SJCRH30 (cell line): ENCODE data around the gene GARNL3. TPM values are rescaled to one million over a fixed set of nuclear protein-coding genes. Genes with fewer than 3 reads are reported as not detected.

Source experiments
- DNase-seq, 2 experiments: peaks; one replicate each; pipeline ENCODE4 v3.0.0-alpha.2; 2015 to 2020
- H3K27ac ChIP-seq: fragments of 250-450 bp; sonication (Bioruptor Pico); 2 replicates; pipeline ENCODE4 v1.5.1; 2020; ENCODE audit warnings: mild to moderate bottlenecking, moderate library complexity
- H3K27me3 ChIP-seq: fragments of 250-450 bp; sonication (Bioruptor Pico); 2 replicates; pipeline ENCODE4 v1.5.1; 2020; ENCODE audit warnings: mild to moderate bottlenecking, moderate library complexity
- H3K36me3 ChIP-seq: fragments of 250-450 bp; sonication (Bioruptor Pico); 2 replicates; pipeline ENCODE4 v1.5.1; 2020; ENCODE audit warnings: mild to moderate bottlenecking, moderate library complexity
- H3K4me1 ChIP-seq: fragments of 250-450 bp; sonication (Bioruptor Pico); 2 replicates; pipeline ENCODE4 v1.5.1; 2020; ENCODE audit warnings: mild to moderate bottlenecking, moderate library complexity
- H3K4me3 ChIP-seq: fragments of 250-450 bp; sonication (Bioruptor Pico); 2 replicates; pipeline ENCODE4 v1.5.1; 2020; ENCODE audit warnings: mild to moderate bottlenecking, moderate library complexity
- H3K9me3 ChIP-seq: fragments of 250-450 bp; sonication (Bioruptor Pico); replicated peaks from 2 replicates; pipeline ENCODE4 v1.5.1; 2020; ENCODE audit warnings: mild to moderate bottlenecking, moderate library complexity
- total RNA-seq: library from RNA; depleted of rRNA; stranded (reverse); fragments of >200 nt; shearing (Covaris generic); gene quantifications from 2 replicates; pipeline ENCODE4 v1.2.3, GENCODE V29; 2014; rRNA removed

Gene GARNL3
- total RNA-seq: 3.3 and 4.6 TPM in 2 replicates

GRCh38 chr9:127264462-127265219, at the start of gene GARNL3:
GARNL3 (plus strand) TSS chr9:127264774; CDS start chr9:127264878, 104 bp downstream.
- Histone ChIP-seq H3K9me3 (no peaks in the 10 kb centered on the region), H3K27ac (no peak within 1 kb of the TSS), H3K36me3 (no peaks in the 10 kb centered on the region), H3K27me3 (no peaks in the 10 kb centered on the region), H3K4me3 (no peak within 1 kb of the TSS), H3K4me1 (no peaks in the 10 kb centered on the region)
- no peak for DNase-seq

- Histone ChIP-seq H3K27me3 (peaks cover 8% of the 10 kb centered on the region; the same call in 1 of the 2 replicates), H3K9me3 (no peaks in the 10 kb centered on the region), H3K4me3 (no peak overlapping the region), H3K27ac (no peak overlapping the region), H3K36me3 (no peaks in the 10 kb centered on the region), H3K4me1 (peaks cover 9% of the 10 kb centered on the region)
- no peak for DNase-seq
Observed at GRCh38 chr9:127215268-127216209, 49.0 kb upstream of the GARNL3 start.

- DNase-seq: no peak
- Histone ChIP-seq H3K27me3 (peaks cover 8% of the 10 kb centered on the region; the same call in 1 of the 2 replicates), H3K4me1 (peaks cover 9% of the 10 kb centered on the region), H3K4me3 (no peak overlapping the region), H3K9me3 (no peaks in the 10 kb centered on the region), H3K36me3 (no peaks in the 10 kb centered on the region), H3K27ac (no peak overlapping the region)
Observed at GRCh38 chr9:127216210-127216887, 48.2 kb upstream of the GARNL3 start.

GRCh38 chr9:127216888-127217217, 47.7 kb upstream of the GARNL3 start:
- Histone ChIP-seq H3K27me3 (peaks cover 8% of the 10 kb centered on the region; the same call in 1 of the 2 replicates), H3K9me3 (no peaks in the 10 kb centered on the region), H3K36me3 (no peaks in the 10 kb centered on the region), H3K27ac (no peak overlapping the region), H3K4me1 (peaks cover 9% of the 10 kb centered on the region), H3K4me3 (no peak overlapping the region)
- DNase-seq: no peak

GRCh38 chr9:127218818-127219217, 45.8 kb upstream of the GARNL3 start:
- Histone ChIP-seq H3K4me1 (peaks cover 9% of the 10 kb centered on the region), H3K36me3 (no peaks in the 10 kb centered on the region), H3K4me3 (no peak overlapping the region), H3K9me3 (no peaks in the 10 kb centered on the region), H3K27ac (no peak overlapping the region), H3K27me3 (peaks cover 8% of the 10 kb centered on the region; the same call in 1 of the 2 replicates)
- DNase-seq: no peak

- H3K27me3 ChIP-seq: peaks cover 8% of the 10 kb centered on the region; the same call in 1 of the 2 replicates
- no peak overlapping the region for H3K4me3 ChIP-seq
- peaks cover 8% of the 10 kb centered on the region for H3K4me1 ChIP-seq
- H3K9me3 ChIP-seq: no peaks in the 10 kb centered on the region
- DNase-seq: no peak
- H3K27ac ChIP-seq: no peak overlapping the region
- no peaks in the 10 kb centered on the region for H3K36me3 ChIP-seq
Observed at GRCh38 chr9:127219520-127219919, 45.1 kb upstream of the GARNL3 start.

- Histone ChIP-seq H3K9me3 (no peaks in the 10 kb centered on the region), H3K36me3 (no peaks in the 10 kb centered on the region), H3K27me3 (peaks cover 6% of the 10 kb centered on the region; the same call in 1 of the 2 replicates), H3K27ac (no peak overlapping the region), H3K4me1 (no peaks in the 10 kb centered on the region), H3K4me3 (no peak overlapping the region)
- no peak for DNase-seq
Observed at GRCh38 chr9:127221695-127222094, 42.9 kb upstream of the GARNL3 start.

- H3K27me3 ChIP-seq: no peaks in the 10 kb centered on the region; the same call in 1 of the 2 replicates
- no peaks in the 10 kb centered on the region for H3K9me3 ChIP-seq
- no peaks in the 10 kb centered on the region for H3K4me1 ChIP-seq
- no peaks in the 10 kb centered on the region for H3K36me3 ChIP-seq
- H3K4me3 ChIP-seq: no peak overlapping the region
- no peak for DNase-seq
- H3K27ac ChIP-seq: no peak overlapping the region
Observed at GRCh38 chr9:127222388-127223095, 42.0 kb upstream of the GARNL3 start.

- Histone ChIP-seq H3K4me1 (no peaks in the 10 kb centered on the region), H3K27me3 (no peaks in the 10 kb centered on the region; the same call in 1 of the 2 replicates), H3K9me3 (no peaks in the 10 kb centered on the region), H3K36me3 (no peaks in the 10 kb centered on the region), H3K4me3 (no peak overlapping the region), H3K27ac (no peak overlapping the region)
- no peak for DNase-seq
Observed at GRCh38 chr9:127223266-127223665, 41.3 kb upstream of the GARNL3 start.

- no peaks in the 10 kb centered on the region for H3K4me1 ChIP-seq
- no peak for DNase-seq
- H3K4me3 ChIP-seq: no peak overlapping the region
- no peaks in the 10 kb centered on the region for H3K9me3 ChIP-seq
- H3K27me3 ChIP-seq: no peaks in the 10 kb centered on the region; the same call in 1 of the 2 replicates
- no peaks in the 10 kb centered on the region for H3K36me3 ChIP-seq
- no peak overlapping the region for H3K27ac ChIP-seq
Observed at GRCh38 chr9:127223810-127224177, 40.8 kb upstream of the GARNL3 start.

- Histone ChIP-seq H3K36me3 (no peaks in the 10 kb centered on the region), H3K4me3 (peak overlapping the region; percentile 48), H3K27ac (no peak overlapping the region), H3K9me3 (no peaks in the 10 kb centered on the region), H3K4me1 (no peaks in the 10 kb centered on the region), H3K27me3 (no peaks in the 10 kb centered on the region; the same call in 1 of the 2 replicates)
- DNase-seq: peak; percentile 63 to 69
Observed at GRCh38 chr9:127224178-127224882, 40.2 kb upstream of the GARNL3 start.

GRCh38 chr9:127224883-127225739, 39.5 kb upstream of the GARNL3 start:
- no peaks in the 10 kb centered on the region; the same call in 1 of the 2 replicates for H3K27me3 ChIP-seq
- H3K4me3 ChIP-seq: peak overlapping the region; percentile 67
- peak; percentile 91 to 92 for DNase-seq
- H3K9me3 ChIP-seq: no peaks in the 10 kb centered on the region
- no peaks in the 10 kb centered on the region for H3K36me3 ChIP-seq
- H3K4me1 ChIP-seq: no peaks in the 10 kb centered on the region
- no peak overlapping the region for H3K27ac ChIP-seq
